Suprapubic skin (tissue), 4 donors: ENCODE data around the gene KCNN2.

Experiments used
- POLR2A ChIP-seq, 2 donors: fragments of 450-650 bp; IDR thresholded peaks; one replicate each; pipeline ENCODE4 v1.6.1; 2017; ENCODE audit warnings: antibody characterized with exemption in 2 of 2, mild to moderate bottlenecking in 2 of 2, moderate library complexity in 2 of 2
- POLR2AphosphoS5 ChIP-seq, 3 donors: sonication (generic); formaldehyde crosslinking; IDR thresholded peaks; one replicate each; pipeline ENCODE4 v1.6.1; 2017; ENCODE audit warnings: antibody characterized with exemption in 3 of 3
- TF ChIP-seq, protein P1 (sequence below), 2 donors: fragments of 200-600 bp in 1 of 2; fragments of 450-650 bp in 1 of 2; sonication (generic) in 1 of 2; IDR thresholded peaks; one replicate each; pipeline ENCODE4 v1.5.1; 2016 to 2019; ENCODE audit warnings: antibody characterized with exemption in 2 of 2, mild to moderate bottlenecking in 1 of 2, moderate library complexity in 1 of 2

DNA sequence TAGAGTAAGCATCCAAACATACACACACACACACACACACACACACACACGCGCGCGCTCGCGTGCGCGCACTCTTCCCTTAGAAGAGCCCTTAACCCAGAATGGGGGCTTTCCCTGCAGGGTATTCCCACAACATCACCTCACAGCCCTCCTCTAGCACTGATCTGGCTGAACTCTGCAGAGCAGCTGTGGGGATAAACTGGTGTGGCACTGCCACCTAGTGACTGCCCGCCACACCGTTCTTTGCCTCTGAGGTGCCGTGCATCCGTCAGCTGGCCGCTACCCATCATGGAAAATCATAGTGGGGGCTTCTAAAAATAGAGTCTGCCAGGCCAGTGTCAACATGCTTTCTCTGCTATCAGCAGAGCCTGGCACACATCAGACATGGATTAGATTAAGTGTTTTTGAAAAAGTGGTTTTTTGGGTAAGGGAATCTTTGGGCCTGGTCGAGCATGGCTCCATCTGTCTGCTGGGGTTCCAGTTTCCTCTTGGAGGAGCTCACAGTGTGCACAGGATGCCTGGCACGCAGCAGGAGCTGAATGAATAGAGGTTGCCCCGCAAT, 88.1 kb downstream of the KCNN2 start:
- TF ChIP-seq, protein P1, sequence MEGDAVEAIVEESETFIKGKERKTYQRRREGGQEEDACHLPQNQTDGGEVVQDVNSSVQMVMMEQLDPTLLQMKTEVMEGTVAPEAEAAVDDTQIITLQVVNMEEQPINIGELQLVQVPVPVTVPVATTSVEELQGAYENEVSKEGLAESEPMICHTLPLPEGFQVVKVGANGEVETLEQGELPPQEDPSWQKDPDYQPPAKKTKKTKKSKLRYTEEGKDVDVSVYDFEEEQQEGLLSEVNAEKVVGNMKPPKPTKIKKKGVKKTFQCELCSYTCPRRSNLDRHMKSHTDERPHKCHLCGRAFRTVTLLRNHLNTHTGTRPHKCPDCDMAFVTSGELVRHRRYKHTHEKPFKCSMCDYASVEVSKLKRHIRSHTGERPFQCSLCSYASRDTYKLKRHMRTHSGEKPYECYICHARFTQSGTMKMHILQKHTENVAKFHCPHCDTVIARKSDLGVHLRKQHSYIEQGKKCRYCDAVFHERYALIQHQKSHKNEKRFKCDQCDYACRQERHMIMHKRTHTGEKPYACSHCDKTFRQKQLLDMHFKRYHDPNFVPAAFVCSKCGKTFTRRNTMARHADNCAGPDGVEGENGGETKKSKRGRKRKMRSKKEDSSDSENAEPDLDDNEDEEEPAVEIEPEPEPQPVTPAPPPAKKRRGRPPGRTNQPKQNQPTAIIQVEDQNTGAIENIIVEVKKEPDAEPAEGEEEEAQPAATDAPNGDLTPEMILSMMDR (IDR thresholded peaks at IDR 0.05): peak; percentile 37 to 69
- TF ChIP-seq POLR2AphosphoS5 (IDR thresholded peaks at IDR 0.05) (no peak), POLR2A (IDR thresholded peaks at IDR 0.05) (no peak)
